Hepatocyte (in vitro differentiated cells): ENCODE data around the gene CRNN. TPM values are rescaled to one million over a fixed set of nuclear protein-coding genes. Genes with fewer than 3 reads are reported as not detected.

ENCODE experiments used
- DNase-seq: peaks from one replicate; pipeline ENCODE4 v3.0.0-alpha.2; 2016; ENCODE audit warnings: low spot score
- H2AFZ ChIP-seq: fragments of 200-600 bp; sonication (generic); 2 replicates; pipeline ENCODE4 v1.6.0; 2016; ENCODE audit warnings: antibody characterized with exemption, mild to moderate bottlenecking
- H3K27ac ChIP-seq: fragments of 200-600 bp; sonication (generic); 2 replicates; pipeline ENCODE4 v1.5.1; 2016; ENCODE audit warnings: mild to moderate bottlenecking
- H3K27me3 ChIP-seq: fragments of 200-600 bp; sonication (generic); 2 replicates; pipeline ENCODE4 v1.6.1; 2016
- H3K36me3 ChIP-seq: fragments of 200-600 bp; sonication (generic); replicated peaks from 2 replicates; pipeline ENCODE4 v1.5.1; 2016; ENCODE audit warnings: low read depth; ENCODE audit not compliant: insufficient read depth
- H3K4me1 ChIP-seq: fragments of 200-600 bp; sonication (generic); 2 replicates; pipeline ENCODE4 v1.5.1; 2016; ENCODE audit warnings: mild to moderate bottlenecking, moderate library complexity; ENCODE audit not compliant: insufficient read depth
- H3K4me2 ChIP-seq: fragments of 200-600 bp; sonication (generic); 2 replicates; pipeline ENCODE4 v1.6.0; 2016
- H3K4me3 ChIP-seq: fragments of 200-600 bp; sonication (generic); 2 replicates; pipeline ENCODE4 v1.5.1; 2016; ENCODE audit warnings: mild to moderate bottlenecking
- H3K79me2 ChIP-seq: fragments of 200-600 bp; sonication (generic); 2 replicates; pipeline ENCODE4 v1.6.0; 2017; ENCODE audit warnings: mild to moderate bottlenecking
- H3K9me2 ChIP-seq: fragments of 200-600 bp; sonication (generic); replicated peaks from 2 replicates; pipeline ENCODE4 v1.6.0; 2017; ENCODE audit warnings: mild to moderate bottlenecking; ENCODE audit not compliant: insufficient read depth
- H3K9me3 ChIP-seq: fragments of 200-600 bp; sonication (generic); 2 replicates; pipeline ENCODE4 v1.5.1; 2016; ENCODE audit warnings: low read depth, mild to moderate bottlenecking
- H4K20me1 ChIP-seq: fragments of 200-600 bp; sonication (generic); 2 replicates; pipeline ENCODE4 v1.6.0; 2016; ENCODE audit warnings: mild to moderate bottlenecking; ENCODE audit not compliant: insufficient read depth, poor library complexity, severe bottlenecking
- EZH2 ChIP-seq: fragments of 200-600 bp; sonication (generic); IDR thresholded peaks from 2 replicates; pipeline ENCODE4 v1.6.1; 2016; ENCODE audit warnings: antibody characterized with exemption, mild to moderate bottlenecking, borderline replicate concordance
- EZH2phosphoT487 ChIP-seq: fragments of 200-600 bp; sonication (generic); IDR thresholded peaks from one replicate; pipeline ENCODE4 v1.6.1; 2018; ENCODE audit warnings: antibody characterized with exemption, mild to moderate bottlenecking, low read depth, moderate library complexity; ENCODE audit not compliant: unreplicated experiment, severe bottlenecking
- WGBS: methylation state at CpG from one replicate; pipeline ENCODE4 v1.1.6; 2016; ENCODE audit warnings: low lambda C conversion rate; ENCODE audit errors: missing lambda C conversion rate; 5-methylcytosine and 5-hydroxymethylcytosine counted together
- polyA plus RNA-seq: library from polyadenylated mRNA; unstranded; fragments of >200 nt; fragmentation: Nextera tagmentation; extraction: Ambion mirVana; gene quantifications from 2 replicates; pipeline ENCODE4 v1.2.1, GENCODE V29; 2016
- total RNA-seq: library from RNA; depleted of rRNA; stranded (reverse); fragments of >200 nt; gene quantifications from 2 replicates; pipeline ENCODE4 v1.2.3, GENCODE V29; 2014
- TF ChIP-seq, protein P1 (sequence below): fragments of 200-600 bp; sonication (generic); IDR thresholded peaks from 2 replicates; pipeline ENCODE4 v1.5.1; 2016; ENCODE audit warnings: antibody characterized with exemption, mild to moderate bottlenecking; ENCODE audit not compliant: poor library complexity

CRNN gene
- total and polyA plus RNA-seq, 2 experiments from 2014 or later: not detected

DNA sequence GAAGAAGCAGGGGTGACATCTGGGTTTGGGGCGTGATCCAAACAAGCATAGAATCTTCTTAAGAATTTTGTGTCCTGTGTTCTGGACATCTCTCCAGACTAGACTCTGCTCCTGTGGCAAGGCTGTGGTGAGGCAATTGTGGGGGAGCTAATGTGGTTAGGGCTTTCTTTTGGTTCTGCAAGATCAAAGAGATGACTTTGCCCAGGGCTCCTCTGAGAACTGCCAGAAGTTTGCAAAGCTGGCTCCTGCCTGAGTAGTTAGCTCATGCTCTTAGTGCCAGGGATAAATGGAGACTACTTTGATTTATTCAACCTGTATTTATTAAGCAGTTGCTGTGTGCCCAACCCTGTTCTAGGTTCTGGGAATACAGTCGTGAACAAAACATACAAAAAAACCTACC, 34.0 kb upstream of the CRNN start:
- TF ChIP-seq, protein P1, sequence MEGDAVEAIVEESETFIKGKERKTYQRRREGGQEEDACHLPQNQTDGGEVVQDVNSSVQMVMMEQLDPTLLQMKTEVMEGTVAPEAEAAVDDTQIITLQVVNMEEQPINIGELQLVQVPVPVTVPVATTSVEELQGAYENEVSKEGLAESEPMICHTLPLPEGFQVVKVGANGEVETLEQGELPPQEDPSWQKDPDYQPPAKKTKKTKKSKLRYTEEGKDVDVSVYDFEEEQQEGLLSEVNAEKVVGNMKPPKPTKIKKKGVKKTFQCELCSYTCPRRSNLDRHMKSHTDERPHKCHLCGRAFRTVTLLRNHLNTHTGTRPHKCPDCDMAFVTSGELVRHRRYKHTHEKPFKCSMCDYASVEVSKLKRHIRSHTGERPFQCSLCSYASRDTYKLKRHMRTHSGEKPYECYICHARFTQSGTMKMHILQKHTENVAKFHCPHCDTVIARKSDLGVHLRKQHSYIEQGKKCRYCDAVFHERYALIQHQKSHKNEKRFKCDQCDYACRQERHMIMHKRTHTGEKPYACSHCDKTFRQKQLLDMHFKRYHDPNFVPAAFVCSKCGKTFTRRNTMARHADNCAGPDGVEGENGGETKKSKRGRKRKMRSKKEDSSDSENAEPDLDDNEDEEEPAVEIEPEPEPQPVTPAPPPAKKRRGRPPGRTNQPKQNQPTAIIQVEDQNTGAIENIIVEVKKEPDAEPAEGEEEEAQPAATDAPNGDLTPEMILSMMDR: no peak
- H4K20me1 ChIP-seq: no peaks in the 10 kb centered on the region
- no peaks in the 10 kb centered on the region for H3K36me3 ChIP-seq
- 29% methylated on average over 2 of the region's 2 CpGs for WGBS
- H3K4me2 ChIP-seq: no peak overlapping the region
- H2AFZ ChIP-seq: no peak overlapping the region
- no peaks in the 10 kb centered on the region for H3K9me3 ChIP-seq
- no peaks in the 10 kb centered on the region for H3K79me2 ChIP-seq
- no peak for DNase-seq
- H3K9me2 ChIP-seq: no peaks in the 10 kb centered on the region
- no peak overlapping the region for H3K4me3 ChIP-seq
- H3K27me3 ChIP-seq: no peaks in the 10 kb centered on the region
- H3K27ac ChIP-seq: no peak overlapping the region
- H3K4me1 ChIP-seq: no peaks in the 10 kb centered on the region

DNA sequence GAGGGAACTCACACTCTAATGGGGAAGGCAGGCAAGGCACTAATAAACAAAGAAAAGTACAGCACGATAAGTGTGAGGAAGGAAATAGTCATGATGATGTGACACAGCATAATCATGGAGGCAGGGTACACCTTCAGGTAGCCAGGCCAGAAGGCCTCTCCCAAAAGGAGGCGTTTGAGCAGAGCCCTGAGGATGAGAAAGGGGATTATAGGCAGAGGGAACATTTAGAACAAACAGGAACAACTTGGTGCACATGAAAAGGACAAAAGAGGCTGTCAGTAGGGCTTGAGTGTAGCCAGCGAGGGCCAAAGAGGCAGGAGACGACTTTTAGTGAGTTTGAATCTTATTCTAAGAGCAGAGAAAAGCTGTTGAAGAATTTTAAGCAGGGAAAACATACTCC, 33.4 kb upstream of the CRNN start:
- Histone ChIP-seq H3K4me2 (no peak overlapping the region), H3K27ac (no peak overlapping the region), H3K9me3 (no peaks in the 10 kb centered on the region), H3K36me3 (no peaks in the 10 kb centered on the region), H3K27me3 (no peaks in the 10 kb centered on the region), H3K9me2 (no peaks in the 10 kb centered on the region), H4K20me1 (no peaks in the 10 kb centered on the region), H3K4me1 (no peaks in the 10 kb centered on the region), H2AFZ (no peak overlapping the region), H3K79me2 (no peaks in the 10 kb centered on the region), H3K4me3 (no peak overlapping the region)
- DNase-seq: no peak
- TF ChIP-seq, protein P1: no peak
- no peak for TF ChIP-seq EZH2phosphoT487
- TF ChIP-seq EZH2: no peak
- 35% methylated on average over 4 of the region's 4 CpGs for WGBS

DNA sequence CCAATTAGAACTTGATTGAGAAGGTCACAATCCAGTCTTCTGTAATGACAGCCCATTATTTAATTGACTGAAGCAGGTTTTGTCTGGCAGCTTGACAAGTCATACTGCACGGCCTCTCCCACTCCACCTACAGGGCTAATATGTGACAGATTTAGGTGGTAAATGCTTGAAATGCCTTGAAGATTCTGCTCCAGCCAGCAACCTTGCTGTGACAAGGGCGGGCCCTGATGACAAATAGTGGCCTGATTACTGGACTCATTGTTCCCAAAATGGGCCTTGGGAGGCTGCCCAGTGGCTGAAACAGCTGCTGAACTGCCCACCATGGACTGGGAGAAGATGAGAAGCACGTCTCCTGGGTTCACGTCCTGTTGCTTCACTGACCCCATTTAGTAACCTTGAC, 30.0 kb upstream of the CRNN start:
- Histone ChIP-seq H3K9me3 (no peaks in the 10 kb centered on the region), H3K4me1 (no peaks in the 10 kb centered on the region), H2AFZ (no peak overlapping the region), H4K20me1 (no peaks in the 10 kb centered on the region), H3K27me3 (no peaks in the 10 kb centered on the region), H3K79me2 (no peaks in the 10 kb centered on the region), H3K27ac (no peak overlapping the region), H3K4me2 (no peak overlapping the region), H3K9me2 (no peaks in the 10 kb centered on the region), H3K4me3 (no peak overlapping the region), H3K36me3 (no peaks in the 10 kb centered on the region)
- DNase-seq: no peak
- TF ChIP-seq EZH2phosphoT487: no peak
- TF ChIP-seq, protein P1: no peak
- TF ChIP-seq EZH2: no peak
- 21% methylated on average over 4 of the region's 4 CpGs for WGBS

DNA sequence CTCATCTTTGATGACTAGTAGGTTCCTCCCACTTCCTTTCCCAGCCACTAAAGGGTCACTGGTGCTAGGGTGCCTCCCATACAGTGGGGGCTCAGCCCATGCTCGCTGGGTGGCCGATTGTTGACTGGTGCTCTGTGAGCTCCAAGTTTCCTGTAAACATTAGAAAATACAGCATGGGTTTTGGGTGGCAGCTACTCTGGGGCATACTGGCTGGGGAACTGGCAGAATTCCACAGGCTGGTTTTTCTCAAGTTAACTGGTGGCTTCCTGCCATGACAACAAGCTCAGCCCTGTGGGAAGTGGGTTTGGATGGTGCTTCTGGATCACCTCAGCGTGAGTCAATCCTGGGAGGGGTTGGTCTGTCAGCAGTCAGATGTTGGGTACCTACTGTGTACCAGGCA, 28.7 kb upstream of the CRNN start:
- 60% methylated on average over 3 of the region's 3 CpGs for WGBS

More for the DNA sequence above, 28.7 kb upstream of the CRNN start:
- H3K4me1 ChIP-seq: no peaks in the 10 kb centered on the region
- no peaks in the 10 kb centered on the region for H3K9me2 ChIP-seq
- DNase-seq: no peak
- H3K9me3 ChIP-seq: no peaks in the 10 kb centered on the region
- TF ChIP-seq EZH2 (no peak), EZH2phosphoT487 (no peak)
- TF ChIP-seq, protein P1: no peak
- no peak overlapping the region for H3K4me2 ChIP-seq
- no peaks in the 10 kb centered on the region for H3K36me3 ChIP-seq
- H3K27ac ChIP-seq: no peak overlapping the region
- no peak overlapping the region for H2AFZ ChIP-seq
- no peaks in the 10 kb centered on the region for H3K27me3 ChIP-seq
- H4K20me1 ChIP-seq: no peaks in the 10 kb centered on the region
- no peaks in the 10 kb centered on the region for H3K79me2 ChIP-seq
- no peak overlapping the region for H3K4me3 ChIP-seq
